Effector CD8-positive, alpha-beta T cell (primary cell): ENCODE measurements around the gene RBM18.

ENCODE experiments used
- DNase-seq: peaks from one replicate; lab custom pipeline; 2025; lab: John Stamatoyannopoulos, UW
- total RNA-seq, 4 experiments: gene quantifications; one replicate each; lab custom pipeline; 2026; lab: John Stamatoyannopoulos, UW

The RBM18 gene, protein sequence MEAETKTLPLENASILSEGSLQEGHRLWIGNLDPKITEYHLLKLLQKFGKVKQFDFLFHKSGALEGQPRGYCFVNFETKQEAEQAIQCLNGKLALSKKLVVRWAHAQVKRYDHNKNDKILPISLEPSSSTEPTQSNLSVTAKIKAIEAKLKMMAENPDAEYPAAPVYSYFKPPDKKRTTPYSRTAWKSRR
- total RNA-seq, result 38.5 to 51.2 (median 43.3) reads per million in 4 experiments

DNA sequence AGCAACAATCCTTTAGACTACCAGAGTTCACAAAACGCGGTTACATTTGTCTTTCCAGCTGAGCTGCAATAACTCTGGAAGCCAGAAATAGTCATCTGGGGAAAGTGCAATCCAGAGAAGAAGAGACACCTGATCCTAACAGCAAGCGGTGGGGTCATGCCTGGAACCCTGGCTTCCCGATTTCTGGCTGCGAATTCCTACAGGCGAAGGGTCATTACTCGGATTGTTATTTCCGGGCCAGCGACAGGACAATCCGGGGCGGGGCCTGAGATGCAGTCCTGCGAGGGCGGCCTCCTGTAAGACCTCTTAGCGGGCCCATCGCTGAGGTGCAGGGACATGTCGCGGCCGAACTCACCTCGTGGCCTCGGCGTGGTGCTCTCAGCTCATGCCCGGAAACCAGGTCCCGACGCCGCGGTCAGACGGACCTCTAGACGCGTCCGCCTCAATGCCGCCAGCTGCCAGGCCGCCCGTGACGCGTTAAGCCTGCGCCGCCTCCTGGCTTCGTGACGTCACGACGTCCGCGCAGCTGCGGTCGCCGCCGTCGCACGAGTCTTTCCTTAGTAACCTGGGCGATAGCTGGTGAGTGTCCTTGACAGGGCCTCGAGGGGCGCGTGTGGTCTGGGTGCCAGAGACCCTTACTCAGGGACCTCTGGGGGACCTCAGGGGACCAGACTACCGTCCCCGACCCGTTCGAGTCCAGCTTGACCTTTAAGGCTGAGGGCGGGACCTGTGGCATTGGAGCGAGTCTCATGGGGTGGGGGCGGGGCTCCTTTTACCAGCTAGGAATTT is at the start of gene RBM18, which contains the start of gene MRRF:
TSS of gene RBM18 (minus strand) at position 481 of the 789 bp plus-strand sequence. CDS start 3,348 bp downstream, outside the sequence.
TSS of gene MRRF (plus strand) at position 523 of the 789 bp plus-strand sequence. CDS start 6,010 bp downstream, outside the sequence.
- DNase-seq, result peak; percentile 76

DNA sequence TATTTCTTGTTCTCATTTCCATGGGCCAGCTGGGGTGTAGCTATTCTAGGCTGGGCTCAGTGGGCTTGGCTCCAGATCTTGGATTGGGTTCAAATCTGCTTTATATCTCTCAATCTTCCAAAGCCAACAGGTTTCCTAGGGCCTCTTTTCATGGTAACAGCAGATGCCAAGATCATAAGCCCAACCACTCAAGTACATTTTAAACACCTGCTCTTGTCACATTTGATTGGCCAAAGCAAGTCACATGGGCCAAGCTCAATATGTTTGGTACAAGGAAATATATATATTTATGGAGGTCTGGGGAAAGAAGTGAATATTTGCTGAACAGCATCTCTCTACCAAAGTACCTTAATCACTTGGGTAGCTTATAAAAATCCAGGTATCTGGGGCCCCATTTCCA is 49.5 kb upstream of the RBM18 start:
- no peak for DNase-seq

GRCh38 chr9:122309861-122310260 is 45.2 kb upstream of the RBM18 start:
- DNase-seq, result no peak

- DNase-seq, result no peak
Measured at GRCh38 chr9:122307925-122308324, 43.3 kb upstream of the RBM18 start.

GRCh38 chr9:122307061-122307460 is 42.4 kb upstream of the RBM18 start:
- no peak for DNase-seq

DNA sequence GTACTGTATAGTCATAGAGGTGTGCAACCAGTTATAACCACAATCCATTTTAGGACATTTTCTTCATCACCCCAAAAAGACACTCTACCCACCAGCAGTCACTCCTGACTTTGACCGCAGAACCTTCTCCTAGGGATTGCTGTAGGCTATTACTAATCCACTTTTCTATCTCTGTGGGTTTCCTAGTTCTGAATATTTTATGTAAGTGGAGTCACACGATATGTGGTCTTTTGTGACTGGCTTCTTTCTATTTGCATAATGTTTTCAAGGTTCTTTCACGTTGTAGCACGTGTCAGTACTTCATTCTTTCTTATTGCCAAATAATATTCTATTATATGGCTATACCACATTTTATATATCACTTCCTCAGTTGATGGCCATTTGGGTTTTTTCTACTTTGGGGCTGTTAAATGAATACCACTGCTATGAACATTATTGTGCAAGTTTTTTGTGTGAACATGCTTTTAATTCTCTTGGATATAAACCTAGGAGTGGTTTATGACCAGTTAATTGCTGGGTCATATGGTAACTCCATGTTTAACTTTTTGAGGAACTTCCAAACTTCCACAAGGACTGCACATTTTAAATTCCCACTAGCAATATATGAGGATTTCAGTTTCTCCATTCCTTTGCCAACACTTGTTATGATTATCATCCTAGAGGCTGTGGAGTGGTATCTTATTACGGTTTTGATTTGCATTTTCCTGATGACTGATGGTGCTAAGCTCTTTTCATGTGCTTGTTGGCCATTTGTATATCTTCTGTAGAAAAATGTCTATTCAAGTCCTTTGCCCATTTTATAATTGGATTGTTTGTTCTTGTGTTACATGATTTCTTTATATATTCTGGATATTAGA is 37.8 kb upstream of the RBM18 start:
- no peak for DNase-seq

- no peak for DNase-seq
Measured at GRCh38 chr9:122297512-122297911, 32.9 kb upstream of the RBM18 start.

- no peak for DNase-seq
Measured at GRCh38 chr9:122294531-122294930, 29.9 kb upstream of the RBM18 start.

- no peak for DNase-seq
Measured at GRCh38 chr9:122291458-122291857, 26.8 kb upstream of the RBM18 start.

GRCh38 chr9:122287214-122287720 is 22.6 kb upstream of the RBM18 start:
- no peak for DNase-seq

GRCh38 chr9:122286764-122287163 is 22.1 kb upstream of the RBM18 start:
- no peak for DNase-seq

- DNase-seq, result no peak
Measured at GRCh38 chr9:122281368-122281767, 16.7 kb upstream of the RBM18 start.

GRCh38 chr9:122277285-122277897 is 12.8 kb upstream of the RBM18 start:
- DNase-seq, result no peak

DNA sequence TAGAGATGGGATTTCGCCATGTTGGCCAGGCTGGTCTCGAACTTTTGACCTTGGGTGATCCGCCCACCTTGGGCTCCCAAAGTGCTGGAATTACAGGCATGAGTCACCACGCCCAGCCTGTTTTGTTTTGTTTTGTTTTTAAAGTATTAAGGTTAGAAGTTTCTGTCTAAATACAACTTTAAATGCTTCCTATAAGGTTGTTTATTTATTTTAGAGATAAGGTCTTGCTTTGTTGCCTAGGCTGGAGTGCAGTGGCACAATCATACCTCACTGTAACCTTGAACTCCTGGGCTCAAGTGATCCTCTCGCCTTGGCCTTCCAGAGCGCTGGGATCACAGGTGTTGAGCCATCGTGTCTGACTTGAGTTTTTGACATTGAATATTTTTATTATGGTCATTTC is 11.5 kb upstream of the RBM18 start:
- DNase-seq, result no peak

- DNase-seq, result no peak
Measured at GRCh38 chr9:122274055-122274454, 9.4 kb upstream of the RBM18 start.

DNA sequence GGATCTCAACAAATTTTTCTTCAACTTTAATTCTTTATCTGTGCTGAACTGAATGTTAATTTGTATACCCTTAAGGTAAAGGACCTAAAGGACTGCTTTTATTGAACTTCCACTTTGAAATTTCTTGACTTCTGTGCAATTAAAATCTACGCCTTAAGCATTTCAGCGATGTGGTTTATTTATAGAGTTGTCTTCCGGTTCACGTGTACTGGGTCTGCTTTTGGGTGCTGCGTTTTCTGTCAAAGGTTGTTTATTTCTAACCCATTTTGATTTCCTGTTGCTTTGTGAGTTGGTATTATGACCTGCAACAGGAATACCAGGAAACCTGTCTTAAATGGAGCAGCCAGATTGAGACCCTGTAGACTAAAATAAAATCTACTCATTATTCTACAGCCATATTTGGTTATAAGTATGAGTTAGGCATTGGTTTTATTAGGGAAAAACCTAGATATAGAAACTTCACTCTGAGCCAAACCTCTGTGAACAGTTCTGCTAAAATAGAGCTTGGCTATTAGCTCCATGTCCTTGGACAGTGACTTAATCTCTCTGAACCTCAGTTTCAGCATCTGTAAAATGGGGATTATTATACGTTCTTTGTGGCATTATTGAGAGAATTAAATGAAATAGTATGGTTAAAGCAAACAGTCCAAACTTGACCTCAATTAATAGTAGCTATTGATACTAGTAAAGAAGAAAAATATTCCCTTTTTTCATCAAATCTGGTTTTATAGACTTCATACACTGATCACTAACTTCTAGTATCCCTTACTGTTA is 3.6 kb upstream of the RBM18 start:
- DNase-seq, result no peak

DNA sequence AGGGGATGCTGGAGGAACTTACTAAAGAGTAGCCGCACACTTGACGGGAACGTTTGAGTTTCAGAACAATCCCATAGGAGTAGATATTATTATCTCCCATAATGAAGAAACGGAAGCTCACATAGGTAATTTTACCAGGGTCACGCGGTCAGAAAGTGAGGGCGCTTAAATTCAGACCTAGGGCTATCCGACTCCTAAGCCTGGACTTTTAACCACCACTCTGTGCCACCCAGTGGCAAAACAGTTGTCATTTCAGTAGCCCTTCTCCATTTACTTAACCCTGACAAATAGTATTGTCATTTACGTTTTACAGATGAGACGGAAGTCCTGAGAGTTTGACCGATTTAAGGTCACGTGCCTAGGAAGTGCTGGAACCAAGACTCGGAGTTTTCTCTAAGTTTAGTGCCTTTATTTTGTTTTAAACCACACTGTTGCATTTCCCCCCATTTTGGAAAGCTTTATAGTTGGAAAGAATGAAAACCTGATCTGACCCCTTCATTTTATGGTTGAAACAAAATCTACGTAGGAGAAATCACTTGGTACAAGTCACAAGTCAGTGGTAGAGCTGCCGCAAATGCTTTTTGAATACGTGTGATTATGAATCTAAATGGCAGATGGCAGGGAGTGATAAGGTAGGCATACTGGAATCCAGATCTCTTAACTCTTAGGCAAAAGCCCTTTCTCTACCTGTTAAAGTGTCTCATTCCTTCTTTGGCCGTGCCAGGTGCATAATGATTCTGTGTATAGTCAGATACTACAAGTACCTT is 692 bp upstream of the RBM18 start:
- no peak for DNase-seq

GRCh38 chr9:122263699-122264349 is 816 bp downstream of the RBM18 start:
- DNase-seq, result no peak

GRCh38 chr9:122262073-122262472 is 2.6 kb downstream of the RBM18 start:
- no peak for DNase-seq

DNA sequence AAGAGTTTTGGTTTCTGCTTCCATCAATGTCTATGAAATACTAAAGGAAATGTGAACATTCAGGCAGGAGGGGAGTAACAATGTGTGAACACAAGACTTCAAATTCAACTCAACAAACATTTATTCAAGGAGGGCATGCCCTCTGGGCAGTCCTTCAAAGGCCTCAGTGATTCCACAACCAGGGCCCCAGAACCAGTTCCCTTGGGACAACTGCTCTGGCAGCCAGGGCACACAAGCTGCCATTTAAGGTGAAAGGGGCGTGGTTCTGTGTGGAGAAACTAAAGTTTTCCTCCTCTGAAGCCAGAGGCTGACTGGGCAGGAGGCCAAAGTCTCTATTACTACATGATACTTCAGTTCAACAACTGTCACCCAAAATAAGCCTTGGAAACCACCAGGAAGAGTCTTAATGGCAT is 3.2 kb downstream of the RBM18 start:
- DNase-seq, result no peak
